ENCODE measurements around the gene KDELR3. TPM values are rescaled to one million over a fixed set of nuclear protein-coding genes. Genes with fewer than 3 reads are reported as not detected.

Gene KDELR3
- total and polyA plus RNA-seq, 2 of the 8 experiments (the other 6 are each of a cell fraction or from before 2014, with no cell fraction given): 7.9 to 13.0 TPM

GRCh38 chr22:38435010-38435409 lies 32.9 kb upstream of the KDELR3 start:
- no peak overlapping the region for H2BK20ac ChIP-seq (ENCODE audit: low read length)
- no peaks in the 10 kb centered on the region for H3K27me3 ChIP-seq (replicated peaks in 1 of 4; ENCODE audit: control insufficient read depth in 3 of 4, extremely low read depth in 1 of 4, insufficient read depth in 3 of 4, low read length in 3 of 4)
- no peak overlapping the region for H2BK120ac ChIP-seq (replicated peaks; ENCODE audit: low read depth, low read length)
- no peak overlapping the region for H2BK5ac ChIP-seq (ENCODE audit: low read depth, low read length)
- no peak overlapping the region for H3K4ac ChIP-seq (replicated peaks; ENCODE audit: insufficient read length, low read depth, low read length)
- no peak overlapping the region for H2AK5ac ChIP-seq (ENCODE audit: low read depth, low read length)
- no peaks in the 10 kb centered on the region; the same call in 1 of the 2 replicates for H3K79me1 ChIP-seq (ENCODE audit: low read depth, low read length)
- peaks cover 0 to 2% (median 0%) of the 10 kb centered on the region in 4 experiments; a peak in 4 of 7 replicates for H3K4me1 ChIP-seq (replicated peaks in 1 of 4; ENCODE audit: control insufficient read depth in 3 of 4, insufficient read depth in 4 of 4, low read length in 3 of 4)
- no peaks in the 10 kb centered on the region for H3K36me3 ChIP-seq (ENCODE audit: control insufficient read depth in 2 of 4, insufficient read depth in 4 of 4, low read length in 3 of 4)
- H3K14ac ChIP-seq (ENCODE audit: insufficient read length): no peak overlapping the region
- no peak overlapping the region for H4K5ac ChIP-seq (ENCODE audit: insufficient read length, low read depth, low read length)
- no peaks in the 10 kb centered on the region for H3K23me2 ChIP-seq (ENCODE audit: low read depth, low read length)
- H4K91ac ChIP-seq (replicated peaks; ENCODE audit: insufficient read length, low read length): no peak overlapping the region
- no peak overlapping the region for H3K23ac ChIP-seq (ENCODE audit: insufficient read length)
- no peak for FAIRE-seq
- peak in 1 of 2 experiments; percentile 77 for DNase-seq (ENCODE audit: low read depth in 1 of 2, low spot score in 2 of 2)
- H3K79me2 ChIP-seq (ENCODE audit: control insufficient read depth in 1 of 2, insufficient read depth in 2 of 2, low read length in 2 of 2): no peaks in the 10 kb centered on the region
- no peak overlapping the region for H3K4me2 ChIP-seq (ENCODE audit: insufficient read depth in 1 of 2, low read depth in 2 of 2, low read length in 2 of 2)
- no peak overlapping the region for H3K27ac ChIP-seq (ENCODE audit: low read depth, low read length)
- no peak overlapping the region for H3K18ac ChIP-seq (ENCODE audit: extremely low read depth, low read length)
- no peak overlapping the region for H3K9ac ChIP-seq (replicated peaks in 1 of 4; ENCODE audit: extremely low read depth in 1 of 4, low read depth in 3 of 4, low read length in 3 of 4)
- no peak overlapping the region for H3K56ac ChIP-seq (replicated peaks; ENCODE audit: insufficient read length, low read depth, low read length)
- H4K20me1 ChIP-seq (replicated peaks in 1 of 2; ENCODE audit: control insufficient read depth in 1 of 2, insufficient read depth in 2 of 2, low read length in 2 of 2): no peaks in the 10 kb centered on the region
- no peak overlapping the region for H2BK12ac ChIP-seq (ENCODE audit: low read depth, low read length)
- H4K8ac ChIP-seq (ENCODE audit: extremely low read depth, insufficient read depth, low read length): no peak overlapping the region
- ChIA-PET CTCF (ENCODE audit: partially characterized antibody) (interaction anchor here (0.8 to 7.9 kb wide), 26 partner anchors 8 to 293 kb away, joined by 3 to 78 read pairs (median 4); partner anchors contain the start of gene KDELR3), POLR2A (ENCODE audit: partially characterized antibody) (interaction anchor here (1.0 to 3.8 kb wide), 7 partner anchors 13 to 97 kb away, joined by 3 to 17 read pairs (median 4); no protein-coding TSS in a partner anchor)
- WGBS, 2 experiments (ENCODE audit: extremely low coverage in 1 of 2, insufficient coverage in 1 of 2, insufficient read length in 1 of 2, insufficient replicate concordance in 2 of 2, low coverage in 1 of 2, low lambda C conversion rate in 2 of 2, missing lambda C conversion rate in 1 of 2): 70% methylated on average over 4 of the region's 4 CpGs; no CpG with 5 or more reads in 1 of the 2 experiments
- no peak overlapping the region for H3K4me3 ChIP-seq (ENCODE audit: extremely low read depth in 1 of 4, insufficient read depth in 2 of 4, low read depth in 3 of 4, low read length in 4 of 4)
- H2AFZ ChIP-seq (ENCODE audit: low read length): no peak overlapping the region
- no peak overlapping the region for H2BK15ac ChIP-seq (ENCODE audit: low read length)
- H3K9me3 ChIP-seq (ENCODE audit: insufficient read depth in 2 of 2, low read depth in 1 of 2, low read length in 1 of 2): no peaks in the 10 kb centered on the region
- TF ChIP-seq YY1 (IDR thresholded peaks at IDR 0.05; ENCODE audit: low read depth, low read length): peak; percentile 53; the same call in 1 of the 2 replicates
- TF ChIP-seq SIN3A (conservative IDR thresholded peaks at IDR 0.05 in 1 of 2, IDR thresholded peaks at IDR 0.05 in 1 of 2; ENCODE audit: low read depth in 1 of 2, low read length in 2 of 2): no peak
- TF ChIP-seq FOSL1 (IDR thresholded peaks at IDR 0.05; ENCODE audit: insufficient read depth, low read depth, low read length): no peak
- no peak for TF ChIP-seq EP300 (IDR thresholded peaks at IDR 0.05; ENCODE audit: borderline replicate concordance in 1 of 2, low read depth in 2 of 2, low read length in 2 of 2)
- no peak for TF ChIP-seq HDAC2 (IDR thresholded peaks at IDR 0.05; ENCODE audit: borderline replicate concordance in 1 of 2, low read depth in 2 of 2, low read length in 2 of 2)
- no peak for TF ChIP-seq NANOG (IDR thresholded peaks at IDR 0.05; ENCODE audit: insufficient read depth, low read depth, low read length, poor library complexity, severe bottlenecking)
- TF ChIP-seq USF2 (IDR thresholded peaks at IDR 0.05; ENCODE audit: low read length): 0 out of 2 replicates have a peak, but pooled peaks have one; percentile 18
- peak; percentile 47; the same call in 1 of the 2 replicates for TF ChIP-seq E2F6 (IDR thresholded peaks at IDR 0.05)
- TF ChIP-seq SIX5 (IDR thresholded peaks at IDR 0.05; ENCODE audit: low read depth, low read length): no peak
- no peak for TF ChIP-seq TAF1 (IDR thresholded peaks at IDR 0.05; ENCODE audit: low read depth, low read length)
- TF ChIP-seq CHD1 (IDR thresholded peaks at IDR 0.05; ENCODE audit: low read depth, low read length): no peak
